K562 (cell line): ENCODE results near the gene SMAD7. TPM values are rescaled to one million over a fixed set of nuclear protein-coding genes. Genes with fewer than 3 reads are reported as not detected.

Source experiments
- ATF1 ChIP-seq, 2 experiments: fragments of 450-650 bp in 1 of 2; IDR thresholded peaks; 2 replicates each; pipeline ENCODE4 v1.6.1; 2016; ENCODE audit warnings: missing compliant biosample characterization in 1 of 2, missing genetic modification characterization in 1 of 2
- CBX3 ChIP-seq, 2 experiments: IDR thresholded peaks; 1 replicate in 1 of 2; 2 replicates in 1 of 2; pipeline ENCODE4 v1.6.1; 2012; ENCODE audit warnings: inconsistent platforms in 2 of 2, low read length in 2 of 2, borderline replicate concordance in 1 of 2, control low read depth in 1 of 2
- CHD4 ChIP-seq: fragments of 200-600 bp; sonication (generic); IDR thresholded peaks from 3 replicates; pipeline ENCODE4 v1.6.1; 2012; ENCODE audit warnings: low read depth, mild to moderate bottlenecking, mixed read lengths, low read length, inconsistent platforms; ENCODE audit not compliant: insufficient read depth, insufficient replicate concordance, poor library complexity, severe bottlenecking
- CREB5 ChIP-seq: fragments of 250-450 bp; sonication (Bioruptor Pico); IDR thresholded peaks from 2 replicates; pipeline ENCODE4 v1.5.0; 2020; ENCODE audit warnings: mild to moderate bottlenecking
- DMBX1 ChIP-seq: fragments of 250-450 bp; sonication (Bioruptor Pico); IDR thresholded peaks from 2 replicates; pipeline ENCODE4 v1.8.0; 2022; ENCODE audit warnings: inconsistent platforms, mild to moderate bottlenecking, moderate library complexity, borderline replicate concordance
- HBP1 ChIP-seq: fragments of 450-650 bp; formaldehyde crosslinking; IDR thresholded peaks from 2 replicates; pipeline ENCODE4 v1.4.0; 2022; ENCODE audit warnings: missing genetic modification characterization
- HINFP ChIP-seq: fragments of 450-650 bp; conservative IDR thresholded peaks from 2 replicates; pipeline ENCODE4 v1.6.1; 2016; ENCODE audit warnings: missing genetic modification characterization, low read depth, mild to moderate bottlenecking, control low read depth, missing compliant biosample characterization
- JUND ChIP-seq, 2 experiments: IDR thresholded peaks; 2 replicates in 1 of 2; 3 replicates in 1 of 2; pipeline ENCODE4 v1.6.1; 2011; ENCODE audit warnings: borderline replicate concordance in 2 of 2, low read depth in 2 of 2, low read length in 2 of 2, improper control_type of control experiment in 1 of 2, missing biosample characterization in 1 of 2, missing genetic modification characterization in 1 of 2, missing genetic modification reagents in 1 of 2
- KDM2B ChIP-seq: fragments of 250-450 bp; sonication (Bioruptor Pico); IDR thresholded peaks from 2 replicates; pipeline ENCODE4 v1.8.0; 2021; ENCODE audit warnings: mild to moderate bottlenecking, moderate library complexity
- KLF10 ChIP-seq: fragments of 250-450 bp; sonication (Bioruptor Pico); IDR thresholded peaks from 2 replicates; pipeline ENCODE4 v1.6.1; 2021; ENCODE audit warnings: matching md5 sums
- PKNOX1 ChIP-seq: fragments of 450-650 bp; IDR thresholded peaks from 2 replicates; pipeline ENCODE4 v1.6.1; 2016
- PRMT5 ChIP-seq: sonication (generic); formaldehyde crosslinking; IDR thresholded peaks from 2 replicates; pipeline ENCODE4 v1.5.0; 2020; ENCODE audit warnings: missing genetic modification reagents
- TRIM25 ChIP-seq: fragments of 450-650 bp; IDR thresholded peaks from 2 replicates; pipeline ENCODE4 v1.7.0; 2016; ENCODE audit warnings: borderline replicate concordance
- U2AF2 ChIP-seq: fragments of 200-400 bp; formaldehyde crosslinking; optimal IDR thresholded peaks from 2 replicates; pipeline ENCODE3; 2017; ENCODE audit warnings: low read depth, mild to moderate bottlenecking, low read length
- ZKSCAN8 ChIP-seq: fragments of 200-800 bp; sonication (Bioruptor generic); IDR thresholded peaks from 2 replicates; pipeline ENCODE4 v1.6.1; 2016; ENCODE audit warnings: missing genetic modification characterization, missing compliant biosample characterization
- ZNF239 ChIP-seq: fragments of 250-450 bp; sonication (Bioruptor Pico); IDR thresholded peaks from 2 replicates; pipeline ENCODE4 v1.4.0; 2020; ENCODE audit warnings: mild to moderate bottlenecking
- ZNF263 ChIP-seq: sonication (generic); formaldehyde crosslinking; IDR thresholded peaks from 2 replicates; pipeline ENCODE4 v1.8.0; 2022; ENCODE audit warnings: mild to moderate bottlenecking, missing genetic modification reagents, borderline replicate concordance
- ZNF311 ChIP-seq: fragments of 250-450 bp; sonication (Bioruptor Pico); IDR thresholded peaks from 2 replicates; pipeline ENCODE4 v1.4.0; 2020; ENCODE audit warnings: mild to moderate bottlenecking, moderate library complexity
- ZNF444 ChIP-seq: fragments of 250-450 bp; sonication (Bioruptor Pico); IDR thresholded peaks from 2 replicates; pipeline ENCODE4 v1.4.0; 2020; ENCODE audit warnings: mild to moderate bottlenecking, moderate library complexity
- polyA plus RNA-seq, 8 experiments: library from polyadenylated mRNA; depleted of rRNA in 4 of 8; stranded (reverse) in 5 of 8; unstranded in 3 of 8; fragments of >200 nt; fragmentation: Nextera tagmentation in 2 of 8; fragmentation: Illumina TruSeq in 1 of 8; extraction: Ambion mirVana in 2 of 8; extraction: Trizol in 1 of 8; gene quantifications; 2 replicates each; pipeline versions ENCODE4 v1.2.1 to v1.2.3, GENCODE V29; 2011 to 2014; ENCODE audit warnings: inconsistent platforms in 1 of 8, missing spikeins in 1 of 8
- total RNA-seq, 7 experiments: library from RNA; depleted of rRNA in 6 of 7; stranded (reverse); fragments of >200 nt in 6 of 7; fragmentation: Illumina TruSeq in 2 of 7; extraction: Trizol in 2 of 7; gene quantifications; 2 replicates each; pipeline versions ENCODE4 v1.2.1 to v1.2.3, GENCODE V29; 2011 to 2021; ENCODE audit warnings: low replicate concordance in 1 of 7

The SMAD7 gene
- total and polyA plus RNA-seq, 9 of the 15 experiments (the other 6 are each of a cell fraction or from before 2014, with no cell fraction given): 0.13 to 3.0 (median 1.6) TPM

- no peak for TF ChIP-seq ATF1 (CRISPR knock-in tag; IDR thresholded peaks at IDR 0.05)
- TF ChIP-seq ATF1 (tag; IDR thresholded peaks at IDR 0.05): no peak
- TF ChIP-seq KDM2B (CRISPR knock-in tag): no peak
- TF ChIP-seq CHD4: no peak
- TF ChIP-seq ZNF239 (CRISPR knock-in tag): no peak
- no peak for TF ChIP-seq ZNF444 (CRISPR knock-in tag)
- no peak for TF ChIP-seq ZKSCAN8
- no peak for TF ChIP-seq HBP1 (CRISPR knock-in tag)
- TF ChIP-seq ZNF311 (CRISPR knock-in tag): no peak
- no peak for TF ChIP-seq HINFP (tag)
- no peak for TF ChIP-seq KLF10 (CRISPR knock-in tag)
- TF ChIP-seq PKNOX1: no peak
- TF ChIP-seq CREB5 (CRISPR knock-in tag): no peak
- TF ChIP-seq PRMT5 (CRISPR knock-in tag): no peak
- no peak for TF ChIP-seq TRIM25
- no peak for TF ChIP-seq DMBX1 (CRISPR knock-in tag)
- TF ChIP-seq ZNF263 (CRISPR knock-in tag): 0 out of 2 replicates have a peak, but pooled peaks have one; percentile 32
- peak; percentile 17; the same call in 1 of the 2 replicates for TF ChIP-seq JUND (IDR thresholded peaks at IDR 0.05; ENCODE audit: borderline replicate concordance, low read depth, low read length)
- TF ChIP-seq JUND (tag; IDR thresholded peaks at IDR 0.05; ENCODE audit: borderline replicate concordance, low read depth, low read length): peak; percentile 35; the same call in 1 of the 3 replicates
- TF ChIP-seq U2AF2: no peak
- TF ChIP-seq CBX3 (IDR thresholded peaks at IDR 0.05; ENCODE audit: borderline replicate concordance in 1 of 2, low read length in 2 of 2): no peak
These were observed 17.0 kb downstream of the SMAD7 start (continued) for GRCh38 chr18:48933578-48934414.
